GM23338 (cell line): ENCODE measurements around the gene SH3RF3. TPM values are rescaled to one million over a fixed set of nuclear protein-coding genes. Genes with fewer than 3 reads are reported as not detected.

Experiments
- ATAC-seq: fragments of 200-7000 bp; cut with Tn5 transposase; 3 replicates; pipeline ENCODE4 v1.9.1; 2020
- DNase-seq: peaks from one replicate; pipeline ENCODE4 v3.0.0-alpha.2; 2015; ENCODE audit warnings: low spot score
- H2AFZ ChIP-seq: fragments of 200-600 bp; sonication (generic); 2 replicates; pipeline ENCODE4 v1.8.0; 2016; ENCODE audit warnings: antibody characterized with exemption, mild to moderate bottlenecking, moderate library complexity
- H3F3A ChIP-seq: fragments of 200-600 bp; sonication (generic); replicated peaks from 2 replicates; pipeline ENCODE4 v1.8.0; 2017; ENCODE audit warnings: antibody characterized with exemption, mixed run types, low read depth
- H3K27ac ChIP-seq: fragments of 200-600 bp; sonication (generic); 2 replicates; pipeline ENCODE4 v1.6.1; 2016; ENCODE audit warnings: low read depth
- H3K27me3 ChIP-seq: fragments of 200-600 bp; sonication (generic); 2 replicates; pipeline ENCODE4 v1.8.0; 2016; ENCODE audit warnings: mild to moderate bottlenecking, mixed run types, moderate library complexity; ENCODE audit not compliant: insufficient read depth
- H3K36me3 ChIP-seq: fragments of 200-600 bp; sonication (generic); 2 replicates; pipeline ENCODE4 v1.8.0; 2016; ENCODE audit warnings: mild to moderate bottlenecking; ENCODE audit not compliant: insufficient read depth
- H3K4me1 ChIP-seq: fragments of 200-600 bp; sonication (generic); 2 replicates; pipeline ENCODE4 v1.8.0; 2016; ENCODE audit warnings: mild to moderate bottlenecking, moderate library complexity; ENCODE audit not compliant: insufficient read depth
- H3K4me2 ChIP-seq: fragments of 200-600 bp; sonication (generic); 2 replicates; pipeline ENCODE4 v1.7.1; 2017; ENCODE audit warnings: mixed run types
- H3K4me3 ChIP-seq: fragments of 200-600 bp; sonication (generic); 2 replicates; pipeline ENCODE4 v1.6.1; 2016; ENCODE audit warnings: mixed run types
- H3K79me2 ChIP-seq: fragments of 200-600 bp; sonication (generic); replicated peaks from 2 replicates; pipeline ENCODE4 v1.8.0; 2017; ENCODE audit warnings: mild to moderate bottlenecking; ENCODE audit not compliant: insufficient read depth
- H3K9me2 ChIP-seq: fragments of 200-600 bp; sonication (generic); 2 replicates; pipeline ENCODE4 v1.8.0; 2017; ENCODE audit not compliant: insufficient read depth
- H4K20me1 ChIP-seq: fragments of 200-600 bp; sonication (generic); replicated peaks from 2 replicates; pipeline ENCODE4 v1.8.0; 2017; ENCODE audit warnings: mild to moderate bottlenecking; ENCODE audit not compliant: insufficient read depth
- H3K27ac Mint-ChIP-seq: 2 replicates; pipeline ENCODE4 v1.8.0; 2020; ENCODE audit warnings: inconsistent platforms, mild to moderate bottlenecking, moderate library complexity, mixed read lengths
- H3K27me3 Mint-ChIP-seq: 3 replicates; pipeline ENCODE4 v1.8.0; 2022; ENCODE audit warnings: low read depth, mild to moderate bottlenecking, moderate library complexity, mixed read lengths, inconsistent platforms; ENCODE audit not compliant: insufficient read depth, poor library complexity
- H3K36me3 Mint-ChIP-seq: 3 replicates; pipeline ENCODE4 v1.8.0; 2021; ENCODE audit warnings: low read depth, mild to moderate bottlenecking, inconsistent platforms, moderate library complexity, mixed read lengths
- H3K4me1 Mint-ChIP-seq: 3 replicates; pipeline ENCODE4 v1.8.0; 2020; ENCODE audit warnings: mild to moderate bottlenecking, inconsistent platforms, mixed read lengths
- H3K4me3 Mint-ChIP-seq: 3 replicates; pipeline ENCODE4 v1.8.0; 2021; ENCODE audit warnings: moderate library complexity, mild to moderate bottlenecking, inconsistent platforms, mixed read lengths
- H3K9me3 Mint-ChIP-seq: 3 replicates; pipeline ENCODE4 v1.8.0; 2020; ENCODE audit warnings: moderate library complexity, mild to moderate bottlenecking, inconsistent platforms, mixed read lengths
- CTCF ChIP-seq, 2 experiments: fragments of 200-600 bp in 1 of 2; sonication (generic) in 1 of 2; conservative IDR thresholded peaks; 2 replicates each; pipeline versions ENCODE4 v1.5.1 to v1.6.1; 2016 to 2017; ENCODE audit warnings: antibody characterized with exemption in 2 of 2, low read depth in 2 of 2, mild to moderate bottlenecking in 2 of 2, moderate library complexity in 1 of 2
- ETS1 ChIP-seq: IDR thresholded peaks from 2 replicates; pipeline ENCODE4 v1.6.1; 2016; ENCODE audit warnings: antibody characterized with exemption
- EZH2phosphoT487 ChIP-seq: fragments of 200-600 bp; sonication (generic); IDR thresholded peaks from one replicate; pipeline ENCODE4 v1.8.1; 2018; ENCODE audit warnings: antibody characterized with exemption; ENCODE audit not compliant: unreplicated experiment
- JUNB ChIP-seq: IDR thresholded peaks from one replicate; pipeline ENCODE4 v1.6.1; 2016; ENCODE audit warnings: antibody characterized with exemption; ENCODE audit not compliant: unreplicated experiment
- NANOG ChIP-seq: IDR thresholded peaks from 2 replicates; pipeline ENCODE4 v1.6.1; 2016; ENCODE audit warnings: antibody characterized with exemption, borderline replicate concordance
- POLR2AphosphoS5 ChIP-seq: IDR thresholded peaks from 2 replicates; pipeline ENCODE4 v1.6.1; 2016; ENCODE audit warnings: antibody characterized with exemption, low read depth
- REST ChIP-seq: IDR thresholded peaks from one replicate; pipeline ENCODE4 v1.6.1; 2018; ENCODE audit warnings: antibody characterized with exemption; ENCODE audit not compliant: unreplicated experiment
- STAT1 ChIP-seq: IDR thresholded peaks from one replicate; pipeline ENCODE4 v1.6.1; 2016; ENCODE audit warnings: antibody characterized with exemption; ENCODE audit not compliant: unreplicated experiment
- ZNF331 ChIP-seq: fragments of 250-450 bp; sonication (Bioruptor Pico); IDR thresholded peaks from 2 replicates; pipeline ENCODE4 v1.5.0; 2020; ENCODE audit warnings: low read depth, mild to moderate bottlenecking, moderate library complexity
- polyA plus RNA-seq: library from polyadenylated mRNA; unstranded; fragments of >200 nt; fragmentation: Nextera tagmentation; extraction: Ambion mirVana; gene quantifications from 2 replicates; pipeline ENCODE4 v1.2.1, GENCODE V29; 2016
- total RNA-seq: library from RNA; depleted of rRNA; stranded (reverse); fragments of >200 nt; shearing (Covaris generic); gene quantifications from 2 replicates; pipeline ENCODE4 v1.2.3, GENCODE V29; 2014

Gene SH3RF3
- total and polyA plus RNA-seq, 2 experiments from 2014 or later = 0.11 to 0.63 TPM

GRCh38 chr2:109349503-109350465 lies 220.8 kb downstream of the SH3RF3 start:
- no peak overlapping the region for H3K27ac Mint-ChIP-seq
- H4K20me1 ChIP-seq = no peaks in the 10 kb centered on the region
- H3K27me3 ChIP-seq = no peaks in the 10 kb centered on the region
- peaks cover 5% of the 10 kb centered on the region for H3K27me3 Mint-ChIP-seq
- DNase-seq (peak; percentile 24), ATAC-seq (peak; percentile 83)
- no peak overlapping the region for H3K27ac ChIP-seq
- TF ChIP-seq POLR2AphosphoS5 = no peak
- TF ChIP-seq CTCF (conservative IDR thresholded peaks at IDR 0.05; ENCODE audit: low read depth in 2 of 2) = no peak; a peak in 1 of 4 replicates
- no peak for TF ChIP-seq STAT1
- no peak for TF ChIP-seq EZH2phosphoT487
- TF ChIP-seq JUNB = no peak
- no peak for TF ChIP-seq REST
- TF ChIP-seq NANOG = no peak
- TF ChIP-seq ZNF331 = no peak
- TF ChIP-seq ETS1 = no peak
- H3K4me2 ChIP-seq = no peak overlapping the region
- H2AFZ ChIP-seq = no peak overlapping the region
- H3K9me2 ChIP-seq = no peaks in the 10 kb centered on the region
- H3K9me3 Mint-ChIP-seq = no peaks in the 10 kb centered on the region; the same call in 2 of the 3 replicates
- no peaks in the 10 kb centered on the region for H3F3A ChIP-seq
- no peaks in the 10 kb centered on the region for H3K4me1 ChIP-seq
- H3K4me3 Mint-ChIP-seq = no peak overlapping the region
- H3K36me3 Mint-ChIP-seq = no peaks in the 10 kb centered on the region
- no peaks in the 10 kb centered on the region for H3K36me3 ChIP-seq
- no peaks in the 10 kb centered on the region for H3K79me2 ChIP-seq
- peaks cover 14% of the 10 kb centered on the region for H3K4me1 Mint-ChIP-seq
- no peak overlapping the region for H3K4me3 ChIP-seq
